Muscle of leg (tissue), 11 donors: ENCODE measurements around the gene CST4. TPM values are rescaled to one million over a fixed set of nuclear protein-coding genes. Genes with fewer than 3 reads are reported as not detected.
"Not testable (repeated sequence)": the region's sequence is repeated elsewhere in the genome, so short reads cannot be mapped to it uniquely, and the experiment has no call there.

Source experiments
- DNase-seq: peaks from one replicate; pipeline ENCODE4 v3.0.0; 2013
- H3K27ac ChIP-seq: one replicate; pipeline ENCODE4 v1.5.1; 2013; ENCODE audit warnings: mild to moderate bottlenecking, low read length, control low read depth
- H3K27me3 ChIP-seq: one replicate; pipeline ENCODE4 v1.6.1; 2013; ENCODE audit warnings: low read length; ENCODE audit not compliant: control insufficient read depth, insufficient read depth
- H3K36me3 ChIP-seq: one replicate; pipeline ENCODE4 v1.6.1; 2013; ENCODE audit warnings: low read length; ENCODE audit not compliant: control insufficient read depth, insufficient read depth
- H3K4me1 ChIP-seq: one replicate; pipeline ENCODE4 v1.6.1; 2013; ENCODE audit warnings: low read length; ENCODE audit not compliant: control insufficient read depth, insufficient read depth
- H3K4me3 ChIP-seq: one replicate; pipeline ENCODE4 v1.5.1; 2013; ENCODE audit warnings: low read length, control low read depth
- H3K9me3 ChIP-seq: replicated peaks from 2 replicates; pipeline ENCODE4 v1.6.1; 2013; ENCODE audit warnings: low read depth, low read length; ENCODE audit not compliant: control insufficient read depth
- WGBS: methylation state at CpG from one replicate; pipeline ENCODE4 v1.1.5; 2013; ENCODE audit warnings: missing lambda C conversion rate; ENCODE audit not compliant: insufficient coverage; 5-methylcytosine and 5-hydroxymethylcytosine counted together
- polyA plus RNA-seq, 8 donors: library from polyadenylated mRNA; unstranded; fragments of 120-200 nt; gene quantifications; one replicate each; pipeline versions ENCODE4 v1.2.1 to v1.2.3, GENCODE V29; 2013; ENCODE audit warnings: inconsistent platforms in 1 of 8, low replicate concordance in 1 of 8; ENCODE audit not compliant: insufficient read length in 8 of 8, insufficient read depth in 1 of 8
- total RNA-seq: library from RNA; stranded (reverse); fragments of 120-200 nt; gene quantifications from one replicate; pipeline ENCODE4 v1.2.4, GENCODE V29; 2013

The CST4 gene
- total and polyA plus RNA-seq, 9 donors, result not detected

DNA sequence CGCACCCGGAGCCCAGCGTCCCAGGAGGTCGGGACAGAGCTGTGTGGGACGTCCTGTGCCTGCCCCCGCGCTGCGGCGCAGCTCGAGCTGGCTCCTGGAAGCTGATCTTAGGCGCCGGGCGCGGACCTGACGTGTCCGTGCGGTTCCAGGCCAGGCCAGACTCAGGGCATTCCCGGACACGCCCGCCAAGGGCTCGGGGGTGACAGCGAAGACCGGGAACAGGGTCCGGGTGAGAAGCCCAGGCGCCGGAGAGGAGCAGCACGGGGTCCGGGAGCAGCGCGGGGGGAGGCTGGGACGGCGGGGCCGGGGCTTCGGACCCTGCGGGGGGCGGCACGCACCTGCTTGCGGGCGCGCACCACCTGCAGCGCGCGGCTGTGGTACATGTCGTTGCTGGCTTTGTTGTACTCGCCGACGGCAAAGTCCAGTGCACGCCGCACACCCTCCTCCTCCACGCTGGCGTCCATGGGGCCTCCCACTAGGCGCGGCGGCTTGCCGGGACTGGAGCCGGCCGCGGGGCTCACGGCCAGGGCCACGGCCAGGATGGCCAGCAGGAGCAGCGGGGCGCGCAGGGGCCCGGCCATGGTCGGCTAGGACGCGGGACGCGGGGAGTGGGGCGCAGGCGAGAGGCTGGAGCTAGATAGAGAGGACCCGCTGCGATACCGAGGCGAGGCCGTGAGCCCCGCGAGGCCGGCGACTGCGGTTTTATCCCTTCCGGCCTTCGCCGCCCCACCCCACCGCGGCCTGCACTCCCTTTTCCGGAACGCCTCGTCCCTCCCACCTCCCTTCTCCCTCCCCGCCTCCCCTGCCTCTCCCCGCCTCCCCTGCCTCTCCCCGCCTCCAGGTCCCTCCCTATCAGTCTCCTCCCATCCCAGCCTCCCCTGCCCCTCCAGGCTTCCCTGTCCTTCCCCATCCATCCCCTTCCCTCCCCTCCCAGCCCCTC, 51.3 kb downstream of the CST4 start, which contains the start of gene CST3:
Gene CST3, minus strand, starts transcription at position 674 of the 940 bp plus-strand sequence. Its CDS starts 93 bp downstream, at position 581.
- under 1% methylated on average over 91 of the region's 92 CpGs for WGBS
- Histone ChIP-seq H3K27ac (no peak within 1 kb of the TSS), H3K4me1 (peaks cover 49% of the 10 kb centered on the region), H3K36me3 (peaks cover 21% of the 10 kb centered on the region), H3K4me3 (peak within 1 kb of the TSS; percentile 67), H3K9me3 (no peaks in the 10 kb centered on the region), H3K27me3 (no peaks in the 10 kb centered on the region)
- DNase-seq, result peak; percentile 92

DNA sequence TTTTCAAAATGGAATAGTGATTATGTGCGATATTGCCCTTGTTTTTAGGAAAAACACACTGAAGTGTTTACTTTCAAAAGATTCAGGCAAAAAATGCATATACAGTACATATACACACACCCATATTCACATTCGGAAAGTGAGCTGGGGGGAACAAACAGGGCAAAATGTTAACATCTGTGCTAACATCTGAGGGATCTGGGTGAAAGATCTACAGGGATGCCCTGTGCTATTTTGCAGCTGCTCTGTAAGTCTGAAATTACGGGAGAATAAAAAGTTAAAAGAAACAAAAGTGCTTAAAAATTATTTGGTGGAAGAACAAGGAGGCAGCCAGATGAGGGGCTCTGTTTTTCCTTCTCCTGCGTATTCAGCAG, 51.9 kb downstream of the CST4 start:
- no peak for DNase-seq
- H3K4me3 ChIP-seq, result peak overlapping the region; percentile 67
- no peaks in the 10 kb centered on the region for H3K9me3 ChIP-seq
- H3K4me1 ChIP-seq, result peaks cover 49% of the 10 kb centered on the region
- WGBS, result 0% methylated on average over 3 of the region's 4 CpGs
- H3K27ac ChIP-seq, result no peak overlapping the region
- no peaks in the 10 kb centered on the region for H3K27me3 ChIP-seq
- H3K36me3 ChIP-seq, result peaks cover 26% of the 10 kb centered on the region

DNA sequence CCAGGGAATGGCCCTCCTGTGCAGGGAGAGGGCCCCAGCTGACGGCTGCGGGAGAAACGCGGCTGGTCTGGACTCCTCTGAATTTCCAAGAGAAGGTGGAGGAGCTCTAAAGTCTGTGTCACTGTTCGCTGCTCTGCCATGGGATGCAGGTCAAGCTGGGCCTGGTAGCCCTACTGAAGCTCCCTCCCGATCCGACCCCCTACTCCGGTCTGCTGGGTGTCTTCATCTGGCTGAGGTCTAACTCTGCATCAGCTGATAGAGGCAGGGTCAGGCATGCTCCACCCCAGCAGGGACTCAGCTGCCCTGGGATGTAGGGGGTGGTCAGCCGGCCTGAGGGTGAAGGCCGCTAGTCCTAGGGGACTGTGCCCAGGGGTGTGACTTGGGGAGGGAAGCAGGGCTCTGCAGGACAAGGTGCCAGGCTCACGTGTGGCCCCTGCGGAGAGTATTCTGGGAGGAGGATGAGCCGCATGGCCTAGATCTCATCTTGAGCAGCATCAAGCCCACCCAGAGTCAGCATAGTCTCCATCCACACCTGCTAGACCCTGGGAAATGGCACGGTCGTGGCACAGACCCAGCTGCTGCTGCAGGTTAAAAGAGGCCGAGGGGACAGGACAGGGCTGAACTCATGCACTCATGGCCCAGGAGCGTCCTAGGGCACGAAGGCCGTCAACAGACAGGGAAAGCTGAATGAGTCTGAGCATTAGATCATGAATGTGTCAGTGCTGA, 52.5 kb downstream of the CST4 start:
- 57% methylated on average over 14 of the region's 19 CpGs for WGBS
- no peaks in the 10 kb centered on the region for H3K27me3 ChIP-seq
- H3K9me3 ChIP-seq, result no peaks in the 10 kb centered on the region
- H3K36me3 ChIP-seq, result peaks cover 28% of the 10 kb centered on the region
- H3K4me1 ChIP-seq, result peaks cover 47% of the 10 kb centered on the region
- H3K4me3 ChIP-seq, result peak overlapping the region; percentile 67
- no peak for DNase-seq
- no peak overlapping the region for H3K27ac ChIP-seq

DNA sequence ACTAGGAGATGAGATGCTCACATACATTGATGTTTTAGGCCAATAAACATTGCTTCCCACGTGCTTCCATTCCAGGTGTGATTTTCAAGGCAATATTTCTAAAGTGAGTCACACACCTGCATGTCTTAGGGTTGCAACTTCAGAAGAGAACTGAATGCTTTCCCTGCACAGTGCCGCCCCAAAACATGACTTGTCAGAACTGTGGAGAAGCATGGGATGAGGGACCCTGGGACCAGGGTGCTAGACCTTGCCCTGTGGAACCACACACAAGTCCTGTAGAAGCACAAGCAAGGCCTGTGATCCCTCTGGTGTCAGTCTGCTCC, 53.1 kb downstream of the CST4 start:
- peaks cover 28% of the 10 kb centered on the region for H3K36me3 ChIP-seq
- H3K27ac ChIP-seq, H3K4me3 ChIP-seq, H3K27me3 ChIP-seq, H3K9me3 ChIP-seq, DNase-seq: not testable (repeated sequence)
- peaks cover 46% of the 10 kb centered on the region for H3K4me1 ChIP-seq
- WGBS, result no CpG with 5 or more reads among the region's 2 CpGs

Other genes with a start within 250 kb of the CST4 start
- gene CSTL1, start 249.4 kb downstream of the CST4 start, total RNA-seq, result not detected
- gene CSTL1, start 249.4 kb downstream of the CST4 start, polyA plus RNA-seq, result not detected
- not detected for gene CST11, start 236.2 kb downstream of the CST4 start, total RNA-seq
- gene CST11, start 236.2 kb downstream of the CST4 start, polyA plus RNA-seq, result not detected
- not detected for gene CST8, start 197.9 kb downstream of the CST4 start, total RNA-seq
- not detected for gene CST8, start 197.9 kb downstream of the CST4 start, polyA plus RNA-seq
- gene CST9L, start 120.6 kb downstream of the CST4 start, total RNA-seq, result not detected
- not detected for gene CST9L, start 120.6 kb downstream of the CST4 start, polyA plus RNA-seq
- gene CST9, start 83.1 kb downstream of the CST4 start, total RNA-seq, result not detected
- gene CST9, start 83.1 kb downstream of the CST4 start, polyA plus RNA-seq, result not detected
- 70.0 TPM for gene CST3, start 51.1 kb downstream of the CST4 start, total RNA-seq
- gene CST3, start 51.1 kb downstream of the CST4 start, polyA plus RNA-seq, result 100 to 1,000 TPM in 7 of 8 donors, 10 to 100 TPM in 1; 84.7 to 145 (median 115) TPM
- gene CST1, start 61.9 kb upstream of the CST4 start, total RNA-seq, result not detected
- not detected for gene CST1, start 61.9 kb upstream of the CST4 start, polyA plus RNA-seq
- not detected for gene CST2, start 137.7 kb upstream of the CST4 start, total RNA-seq
- gene CST2, start 137.7 kb upstream of the CST4 start, polyA plus RNA-seq, result not detected
- not detected for gene CST5, start 190.7 kb upstream of the CST4 start, total RNA-seq
- gene CST5, start 190.7 kb upstream of the CST4 start, polyA plus RNA-seq, result not detected